GM21619 (cell line): ENCODE measurements around the gene TRIP13.
A peak's percentile ranks its signal among the peaks of the same experiment; 100 is the strongest.
"Not testable (repeated sequence)": the region's sequence is repeated elsewhere in the genome, so short reads cannot be mapped to it uniquely, and the experiment has no call there.

Experiments used
- ATAC-seq: cut with Tn5 transposase; IDR thresholded peaks from one replicate; pipeline ENCODE4 v1.9.1; 2021; ENCODE audit not compliant: unreplicated experiment

The TRIP13 gene

GRCh38 chr5:889075-889710 is 3.5 kb upstream of the TRIP13 start:
- no peak for ATAC-seq

GRCh38 chr5:891117-891836 is 1.4 kb upstream of the TRIP13 start:
- no peak for ATAC-seq

GRCh38 chr5:891837-892393 is 769 bp upstream of the TRIP13 start:
- peak; percentile 16 for ATAC-seq

GRCh38 chr5:893137-893506 is 438 bp downstream of the TRIP13 start:
- peak; percentile 11 for ATAC-seq

GRCh38 chr5:893711-894110 is 1.0 kb downstream of the TRIP13 start:
- no peak for ATAC-seq

GRCh38 chr5:900781-901180 is 8.1 kb downstream of the TRIP13 start:
- ATAC-seq = no peak

GRCh38 chr5:902129-902916 is 9.6 kb downstream of the TRIP13 start:
- ATAC-seq = no peak

- ATAC-seq = no peak
Observed at GRCh38 chr5:903756-904096, 11.0 kb downstream of the TRIP13 start.

GRCh38 chr5:905139-905642 is 12.5 kb downstream of the TRIP13 start:
- ATAC-seq = no peak

- no peak for ATAC-seq
Observed at GRCh38 chr5:907366-907910, 14.8 kb downstream of the TRIP13 start.

- no peak for ATAC-seq
Observed at GRCh38 chr5:908172-908571, 15.5 kb downstream of the TRIP13 start.

- ATAC-seq = no peak
Observed at GRCh38 chr5:909086-909485, 16.4 kb downstream of the TRIP13 start.

- no peak for ATAC-seq
Observed at GRCh38 chr5:909994-910768, 17.5 kb downstream of the TRIP13 start.

- no peak for ATAC-seq
Observed at GRCh38 chr5:910769-911160, 18.1 kb downstream of the TRIP13 start.

GRCh38 chr5:911601-912000 is 18.9 kb downstream of the TRIP13 start:
- no peak for ATAC-seq

GRCh38 chr5:912280-913091 is 19.8 kb downstream of the TRIP13 start:
- ATAC-seq = no peak

GRCh38 chr5:914174-914573 is 21.5 kb downstream of the TRIP13 start:
- no peak for ATAC-seq

GRCh38 chr5:914612-915011 is 21.9 kb downstream of the TRIP13 start:
- no peak for ATAC-seq

GRCh38 chr5:915346-915745 is 22.7 kb downstream of the TRIP13 start:
- ATAC-seq = not testable (repeated sequence)

- ATAC-seq = no peak
Observed at GRCh38 chr5:915946-916345, 23.3 kb downstream of the TRIP13 start.
